ENCODE measurements around the gene TSC22D2.

DNA sequence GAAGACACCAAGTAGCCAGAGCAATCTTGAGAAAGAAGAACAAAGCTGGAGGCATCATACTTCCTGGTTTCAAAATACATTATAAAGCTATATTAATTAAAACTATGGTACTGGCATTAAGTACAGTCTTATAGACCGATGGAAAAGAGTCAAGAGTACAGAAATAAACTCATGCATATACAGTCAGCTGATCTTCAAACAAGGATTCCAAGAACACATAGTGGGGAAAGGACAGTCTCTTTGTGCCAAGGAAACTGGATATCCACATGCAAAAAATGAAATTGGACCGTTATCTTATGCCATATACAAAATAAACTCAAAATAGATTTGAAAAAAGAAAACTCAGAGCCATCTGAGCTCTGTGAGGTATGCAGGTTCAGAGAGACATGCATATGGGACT lies 80.8 kb downstream of the TSC22D2 start:
- TF ChIP-seq, protein P1, sequence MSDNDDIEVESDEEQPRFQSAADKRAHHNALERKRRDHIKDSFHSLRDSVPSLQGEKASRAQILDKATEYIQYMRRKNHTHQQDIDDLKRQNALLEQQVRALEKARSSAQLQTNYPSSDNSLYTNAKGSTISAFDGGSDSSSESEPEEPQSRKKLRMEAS (IDR thresholded peaks at IDR 0.05): no peak
- no peak for TF ChIP-seq EZH2 (IDR thresholded peaks at IDR 0.05)
- TF ChIP-seq, protein P2, sequence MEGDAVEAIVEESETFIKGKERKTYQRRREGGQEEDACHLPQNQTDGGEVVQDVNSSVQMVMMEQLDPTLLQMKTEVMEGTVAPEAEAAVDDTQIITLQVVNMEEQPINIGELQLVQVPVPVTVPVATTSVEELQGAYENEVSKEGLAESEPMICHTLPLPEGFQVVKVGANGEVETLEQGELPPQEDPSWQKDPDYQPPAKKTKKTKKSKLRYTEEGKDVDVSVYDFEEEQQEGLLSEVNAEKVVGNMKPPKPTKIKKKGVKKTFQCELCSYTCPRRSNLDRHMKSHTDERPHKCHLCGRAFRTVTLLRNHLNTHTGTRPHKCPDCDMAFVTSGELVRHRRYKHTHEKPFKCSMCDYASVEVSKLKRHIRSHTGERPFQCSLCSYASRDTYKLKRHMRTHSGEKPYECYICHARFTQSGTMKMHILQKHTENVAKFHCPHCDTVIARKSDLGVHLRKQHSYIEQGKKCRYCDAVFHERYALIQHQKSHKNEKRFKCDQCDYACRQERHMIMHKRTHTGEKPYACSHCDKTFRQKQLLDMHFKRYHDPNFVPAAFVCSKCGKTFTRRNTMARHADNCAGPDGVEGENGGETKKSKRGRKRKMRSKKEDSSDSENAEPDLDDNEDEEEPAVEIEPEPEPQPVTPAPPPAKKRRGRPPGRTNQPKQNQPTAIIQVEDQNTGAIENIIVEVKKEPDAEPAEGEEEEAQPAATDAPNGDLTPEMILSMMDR (IDR thresholded peaks at IDR 0.05 in 2 of 3, conservative IDR thresholded peaks at IDR 0.05 in 1 of 3; ENCODE audit: borderline replicate concordance in 1 of 3, insufficient read depth in 1 of 3, low read depth in 2 of 3, low read length in 2 of 3): no peak
- no peak for TF ChIP-seq RAD21 (IDR thresholded peaks at IDR 0.05; ENCODE audit: low read depth)
- TF ChIP-seq POLR2A (IDR thresholded peaks at IDR 0.05; ENCODE audit: borderline replicate concordance, extremely low read depth, insufficient read depth, insufficient read length): no peak
- TF ChIP-seq ZNF274 (IDR thresholded peaks at IDR 0.05; ENCODE audit: low read depth, low read length): no peak
- TF ChIP-seq POLR2AphosphoS5 (IDR thresholded peaks at IDR 0.05; ENCODE audit: low read depth, low read length): no peak
- no peak for TF ChIP-seq CEBPB (IDR thresholded peaks at IDR 0.05; ENCODE audit: low read depth)
- no peak for TF ChIP-seq SP1 (IDR thresholded peaks at IDR 0.05; ENCODE audit: low read depth)
- TF ChIP-seq EGR1 (IDR thresholded peaks at IDR 0.05; ENCODE audit: low read depth): no peak
- TF ChIP-seq SIN3A (IDR thresholded peaks at IDR 0.05; ENCODE audit: low read depth): no peak

All from HCT116 (cell line).